ENCODE data around the gene RBCK1.
A peak's percentile ranks its signal among the peaks of the same experiment; 100 is the strongest.

RBCK1 gene

DNA sequence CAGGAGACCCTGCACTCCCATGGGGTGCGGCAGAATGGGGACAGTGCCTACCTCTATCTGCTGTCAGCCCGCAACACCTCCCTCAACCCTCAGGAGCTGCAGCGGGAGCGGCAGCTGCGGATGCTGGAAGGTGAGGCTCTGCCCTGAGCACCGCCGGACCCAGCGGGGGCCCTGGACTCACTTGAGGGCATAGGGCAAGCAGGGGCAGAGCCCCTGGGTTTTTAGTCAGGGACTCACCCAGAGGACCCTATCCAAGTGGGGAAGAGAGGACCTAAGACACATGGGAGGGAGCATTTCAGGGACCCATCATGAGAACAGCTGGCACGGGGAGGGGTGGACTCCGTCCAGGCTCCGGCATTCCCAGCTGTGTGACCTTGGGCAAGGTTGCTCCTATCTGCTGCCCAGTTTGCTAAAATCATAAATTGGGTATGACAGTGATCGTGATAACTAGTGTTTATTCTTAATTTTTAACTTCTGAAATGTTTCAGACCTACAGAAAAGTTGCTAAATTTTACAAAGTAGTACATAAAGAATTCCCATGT, 9.8 kb downstream of the RBCK1 start:
- DNase-seq (ENCODE audit: low read depth, low spot score) = no peak

DNA sequence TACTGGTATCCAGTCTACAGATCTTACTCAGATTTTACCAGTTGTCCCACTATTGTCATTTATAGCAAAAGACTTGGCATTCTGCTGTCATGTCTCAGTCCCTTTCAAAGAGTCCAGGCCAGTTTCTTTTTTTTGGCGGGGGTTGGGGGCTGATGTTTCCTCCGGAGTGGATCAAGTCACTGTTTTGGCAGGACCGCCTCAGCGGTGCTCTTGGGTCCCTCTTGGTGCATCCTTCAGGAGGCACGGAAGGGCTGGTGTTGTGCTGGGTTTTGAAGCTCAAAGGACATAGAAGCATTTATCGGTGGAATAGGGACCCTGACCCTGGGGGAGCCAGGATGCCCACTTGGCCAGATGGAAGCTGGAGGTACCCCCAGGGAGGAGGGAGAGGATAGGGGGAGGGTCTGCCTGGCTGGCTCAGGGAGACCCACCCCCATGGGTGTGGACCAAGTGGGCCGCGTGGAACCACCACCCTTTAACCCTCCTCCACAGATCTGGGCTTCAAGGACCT, 10.8 kb downstream of the RBCK1 start:
- no peak for DNase-seq (ENCODE audit: low read depth, low spot score)

DNA sequence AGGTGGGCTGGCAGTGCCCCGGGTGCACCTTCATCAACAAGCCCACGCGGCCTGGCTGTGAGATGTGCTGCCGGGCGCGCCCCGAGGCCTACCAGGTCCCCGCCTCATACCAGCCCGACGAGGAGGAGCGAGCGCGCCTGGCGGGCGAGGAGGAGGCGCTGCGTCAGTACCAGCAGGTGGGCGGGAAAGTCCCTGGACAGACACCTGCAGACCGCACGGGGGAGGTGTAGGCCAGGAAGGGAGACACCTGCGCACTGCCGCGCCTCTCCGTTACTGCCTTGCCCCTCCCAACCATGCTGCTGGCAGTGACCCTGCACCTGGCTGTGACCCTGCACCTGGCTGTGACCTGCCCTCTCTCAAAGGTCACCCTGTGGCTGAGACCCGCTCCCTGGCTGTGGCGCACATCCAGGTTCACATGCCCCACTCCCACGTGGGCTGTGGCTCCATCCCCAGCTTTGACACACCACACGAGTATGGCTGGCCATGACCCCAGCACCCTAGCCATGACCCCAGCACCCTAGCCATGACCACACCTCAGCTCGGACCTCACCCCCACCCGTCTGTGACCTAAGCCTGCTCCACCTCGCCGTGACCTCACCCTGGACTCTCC, 11.6 kb downstream of the RBCK1 start:
- peak; percentile 68 for DNase-seq (ENCODE audit: low read depth, low spot score)

- no peak for DNase-seq (ENCODE audit: low read depth, low spot score)
These were observed 12.1 kb downstream of the RBCK1 start for GRCh38 chr20:420166-420620.

GRCh38 chr20:420721-421574, 12.8 kb downstream of the RBCK1 start:
- no peak for DNase-seq (ENCODE audit: low read depth, low spot score)

GRCh38 chr20:421685-422250, 13.7 kb downstream of the RBCK1 start:
- DNase-seq (ENCODE audit: low read depth, low spot score) = no peak

DNA sequence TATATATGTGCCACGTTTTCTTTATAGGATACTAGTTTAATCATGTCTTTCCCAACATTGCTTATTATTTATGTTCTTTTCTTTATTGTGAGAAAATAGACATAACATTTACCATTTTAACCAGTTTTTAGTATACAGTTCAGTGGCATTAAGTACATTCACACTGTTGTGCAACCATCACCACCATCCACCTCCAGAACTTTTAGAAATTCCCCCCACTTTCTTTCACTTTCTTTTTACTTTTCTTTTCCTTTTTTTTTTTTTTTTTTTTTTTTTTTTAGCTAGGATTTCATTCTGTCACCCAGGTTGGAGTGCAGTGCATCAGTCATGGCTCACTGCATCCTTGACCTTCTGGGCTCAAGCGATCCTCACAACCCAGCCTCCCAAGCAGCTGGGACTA, 18.5 kb downstream of the RBCK1 start:
- no peak for DNase-seq (ENCODE audit: low read depth, low spot score)

DNA sequence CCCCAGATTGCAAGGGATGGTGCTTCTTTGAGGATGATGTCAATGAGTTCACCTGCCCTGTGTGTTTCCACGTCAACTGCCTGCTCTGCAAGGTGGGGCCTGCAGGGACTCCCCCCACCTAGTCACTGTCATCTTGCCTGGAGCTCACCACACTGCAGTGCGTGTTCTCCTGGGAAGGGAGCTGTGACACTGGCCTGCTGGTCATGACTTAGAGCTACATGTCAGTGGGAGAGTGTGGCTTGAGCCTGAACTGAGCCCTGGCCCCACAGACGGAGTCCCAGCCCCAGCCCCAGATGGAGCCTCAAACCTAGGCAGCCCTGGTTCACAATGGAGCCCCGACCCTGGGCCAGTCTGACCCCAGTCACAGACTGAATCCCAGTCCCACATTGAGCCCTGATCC, 19.3 kb downstream of the RBCK1 start:
- DNase-seq (ENCODE audit: low read depth, low spot score) = no peak

DNA sequence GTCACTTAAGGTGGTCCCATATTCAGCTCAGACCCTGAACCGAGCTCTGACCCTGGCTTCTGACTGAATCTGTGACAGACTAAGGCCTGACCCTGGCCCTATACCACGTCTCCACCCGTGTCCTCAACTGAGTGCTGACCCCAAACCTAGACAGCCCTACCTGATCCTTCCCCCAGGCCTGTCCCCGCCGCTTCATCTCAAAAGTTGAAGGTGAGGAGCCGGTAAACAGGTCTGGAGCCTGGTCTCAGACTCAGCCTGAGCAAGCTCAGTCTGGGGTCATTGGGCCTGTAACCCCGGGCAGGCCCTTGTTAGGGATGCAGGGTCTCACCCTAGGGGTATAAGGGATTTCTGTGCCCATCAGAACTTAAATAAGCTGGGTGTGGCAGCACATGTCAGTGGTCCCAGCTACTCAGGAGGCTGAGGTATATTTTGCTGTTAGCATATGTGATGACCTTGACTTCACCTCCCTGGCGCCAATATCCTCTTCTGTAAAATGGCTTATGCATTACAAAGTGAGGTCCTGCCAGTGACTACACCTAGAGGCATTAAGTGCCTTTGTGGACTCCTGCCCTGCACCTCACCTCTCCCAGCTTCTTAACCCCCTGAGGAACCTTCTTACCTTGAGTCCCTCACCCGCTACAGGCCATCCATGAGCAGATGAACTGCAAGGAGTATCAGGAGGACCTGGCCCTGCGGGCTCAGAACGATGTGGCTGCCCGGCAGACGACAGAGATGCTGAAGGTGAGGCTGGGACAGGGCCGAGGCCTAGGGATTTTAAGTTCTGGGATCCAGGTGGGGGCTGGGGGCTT, 20.0 kb downstream of the RBCK1 start:
- no peak for DNase-seq (ENCODE audit: low read depth, low spot score)

GRCh38 chr20:428658-429200, 20.6 kb downstream of the RBCK1 start:
- no peak for DNase-seq (ENCODE audit: low read depth, low spot score)

- DNase-seq (ENCODE audit: low read depth, low spot score) = peak; percentile 75
These were observed 22.2 kb downstream of the RBCK1 start for GRCh38 chr20:430091-430999.

- peak; percentile 78 for DNase-seq (ENCODE audit: low read depth, low spot score)
These were observed 23.2 kb downstream of the RBCK1 start for GRCh38 chr20:431012-431904.

GRCh38 chr20:432208-432607, 24.1 kb downstream of the RBCK1 start:
- no peak for DNase-seq (ENCODE audit: low read depth, low spot score)

DNA sequence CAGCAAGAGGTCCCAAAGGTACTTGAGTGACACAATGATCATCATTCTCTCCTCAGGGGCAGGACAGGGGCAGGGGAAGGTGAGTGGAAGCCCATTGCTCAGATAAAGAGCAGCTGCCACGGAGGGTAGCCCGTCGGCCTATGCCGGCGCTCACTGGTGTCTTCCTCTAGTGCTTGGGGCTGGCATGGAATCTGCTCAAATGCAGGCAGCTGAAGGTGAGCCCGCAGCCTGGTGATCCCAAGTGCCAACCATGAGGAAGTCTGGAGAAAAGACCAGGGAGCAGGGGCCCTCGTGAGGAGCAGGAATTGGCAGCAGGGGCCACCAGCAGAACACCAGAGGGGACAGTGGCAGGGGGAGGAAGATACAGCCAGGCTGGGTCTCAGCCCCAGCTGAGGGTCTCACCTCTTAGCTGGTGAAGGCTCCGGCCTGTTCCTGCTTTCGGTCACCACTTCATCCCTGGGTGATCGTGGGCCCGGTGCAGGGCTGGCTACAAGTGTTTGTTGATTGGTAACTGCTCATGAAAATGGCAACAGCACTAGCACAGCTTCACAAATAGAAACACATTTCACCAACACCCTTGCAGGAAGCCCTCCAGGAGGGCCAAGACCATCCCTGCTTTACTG, 24.7 kb downstream of the RBCK1 start:
- no peak for DNase-seq (ENCODE audit: low read depth, low spot score)

- DNase-seq (ENCODE audit: low read depth, low spot score) = no peak
These were observed 25.3 kb downstream of the RBCK1 start for GRCh38 chr20:433300-433975.

- DNase-seq (ENCODE audit: low read depth, low spot score) = peak; percentile 95
These were observed 26.1 kb downstream of the RBCK1 start for GRCh38 chr20:434221-434620.

- no peak for DNase-seq (ENCODE audit: low read depth, low spot score)
These were observed 26.7 kb downstream of the RBCK1 start for GRCh38 chr20:434661-435419.
